GM19468 (cell line): ENCODE measurements around the gene HIGD1C.
"Not testable (repeated sequence)": the region's sequence is repeated elsewhere in the genome, so short reads cannot be mapped to it uniquely, and the experiment has no call there.

Experiments used
- ATAC-seq: cut with Tn5 transposase; IDR thresholded peaks from one replicate; pipeline ENCODE4 v1.9.1; 2021; ENCODE audit warnings: mild to moderate bottlenecking, moderate library complexity, moderate number of reproducible peaks; ENCODE audit not compliant: unreplicated experiment; ENCODE audit errors: extremely low read depth

Gene HIGD1C

DNA sequence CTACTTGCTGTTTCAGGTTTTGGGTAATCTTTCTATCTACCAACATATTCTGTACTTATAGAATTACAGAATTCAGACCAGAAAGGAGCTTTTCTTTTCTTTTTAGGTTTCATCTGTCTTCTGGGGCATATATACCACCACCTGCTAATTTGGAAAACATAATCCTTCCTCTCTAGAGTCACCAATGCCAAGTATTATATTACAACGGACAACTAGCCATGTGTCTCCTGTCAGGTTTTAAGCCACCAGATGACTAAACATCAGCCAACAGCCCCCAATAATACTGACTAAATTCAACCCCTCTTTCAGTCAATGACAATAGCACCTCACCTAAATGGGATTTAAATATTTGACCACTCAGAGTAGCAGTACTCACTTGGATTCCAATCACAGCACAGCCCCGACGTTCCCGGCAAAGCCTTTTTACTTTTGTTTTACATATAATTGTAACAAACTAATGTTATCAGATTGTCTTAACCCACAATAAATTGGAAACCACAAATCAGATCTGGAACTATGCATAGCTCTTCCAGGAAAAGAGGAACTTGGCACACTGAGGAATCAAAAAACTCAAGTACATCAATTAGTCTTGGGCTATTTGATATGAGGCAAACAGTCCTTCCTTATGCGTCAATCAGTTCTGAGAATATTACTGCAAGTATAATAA, 60.4 kb downstream of the HIGD1C start:
- ATAC-seq: no peak

GRCh38 chr12:51013441-51013840, 61.1 kb downstream of the HIGD1C start:
- no peak for ATAC-seq

DNA sequence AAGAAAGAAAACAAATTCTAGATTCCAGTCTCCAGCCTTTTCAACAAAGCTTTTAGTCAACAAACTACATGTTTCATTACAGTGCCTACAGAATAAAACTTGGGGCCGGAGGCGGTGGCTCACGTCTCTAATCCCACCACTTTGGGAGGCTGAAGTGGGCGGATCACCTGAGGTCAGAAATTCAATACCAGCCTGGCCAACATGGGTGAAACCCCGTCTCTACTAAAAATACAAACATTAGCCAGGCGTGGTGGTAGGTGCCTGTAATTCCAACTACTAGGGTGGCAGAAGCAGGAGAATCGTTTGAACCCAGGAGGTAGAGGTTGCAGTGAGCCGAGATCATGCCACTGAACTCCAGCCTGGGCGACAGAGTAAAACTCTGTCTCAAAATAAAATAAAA, 62.1 kb downstream of the HIGD1C start:
- not testable (repeated sequence) for ATAC-seq

DNA sequence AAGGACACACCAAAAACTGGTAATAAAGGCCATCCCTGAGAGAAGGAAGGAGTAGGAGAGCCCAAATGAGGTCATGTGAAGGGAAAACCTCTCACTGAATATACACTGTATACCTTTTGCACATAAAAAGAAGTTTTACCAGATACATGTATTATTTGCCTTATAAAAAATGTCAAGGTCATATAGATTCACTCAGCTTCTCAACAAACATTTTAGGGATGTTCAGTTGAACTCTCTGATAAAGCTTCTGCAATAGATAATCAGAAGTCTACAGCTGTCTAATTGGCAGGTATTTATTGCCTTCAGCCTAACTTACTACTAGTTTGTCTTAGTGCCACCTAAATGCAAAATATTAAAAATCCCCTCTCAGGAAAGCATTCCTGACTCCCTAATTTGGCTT, 65.1 kb downstream of the HIGD1C start:
- ATAC-seq: no peak

DNA sequence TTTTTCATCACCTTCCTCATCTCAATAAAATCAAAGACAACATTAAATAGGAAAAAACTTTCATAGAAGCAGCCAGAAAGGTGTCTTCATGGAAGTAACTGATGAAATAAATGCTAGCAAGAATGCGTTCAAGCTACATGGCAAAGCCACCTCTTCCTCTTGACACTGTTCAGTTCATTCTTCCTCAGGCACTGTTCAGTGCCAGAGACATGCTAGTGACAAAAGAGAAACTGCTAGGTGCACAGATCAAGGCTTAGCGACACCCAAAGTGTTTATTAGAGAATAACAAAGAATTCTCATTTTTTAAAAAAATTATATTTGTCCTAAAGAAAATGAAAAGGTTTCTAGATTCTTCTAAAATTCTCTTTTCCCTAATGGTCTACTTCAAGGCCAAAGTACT, 66.6 kb downstream of the HIGD1C start:
- ATAC-seq: no peak

- ATAC-seq: no peak
Observed at GRCh38 chr12:51019927-51020326, 67.6 kb downstream of the HIGD1C start.
